Duodenal mucosa (tissue), 2 donors: ENCODE measurements around the gene ST6GALNAC5.

Source experiments
- H3K27ac ChIP-seq: one replicate; pipeline ENCODE4 v1.7.0; 2013; ENCODE audit warnings: low read depth, low read length
- H3K27me3 ChIP-seq, 2 donors: one replicate each; pipeline ENCODE4 v1.7.0; 2013; ENCODE audit warnings: low read length in 2 of 2, control low read depth in 1 of 2; ENCODE audit not compliant: insufficient read depth in 2 of 2, control insufficient read depth in 1 of 2
- H3K36me3 ChIP-seq, 2 donors: one replicate each; pipeline ENCODE4 v1.7.0; 2013; ENCODE audit warnings: low read length in 2 of 2, control low read depth in 1 of 2; ENCODE audit not compliant: insufficient read depth in 2 of 2, control insufficient read depth in 1 of 2
- H3K4me1 ChIP-seq, 2 donors: one replicate each; pipeline ENCODE4 v1.7.0; 2013; ENCODE audit warnings: low read length in 2 of 2, control low read depth in 1 of 2; ENCODE audit not compliant: insufficient read depth in 2 of 2, control insufficient read depth in 1 of 2
- H3K4me3 ChIP-seq, 2 donors: one replicate each; pipeline ENCODE4 v1.7.0; 2013; ENCODE audit warnings: low read length in 2 of 2, low read depth in 1 of 2
- H3K9ac ChIP-seq, 2 donors: one replicate each; pipeline ENCODE4 v1.7.0; 2013; ENCODE audit warnings: low read length in 2 of 2, low read depth in 1 of 2
- H3K9me3 ChIP-seq, 2 donors: one replicate each; pipeline ENCODE4 v1.7.0; 2013; ENCODE audit warnings: low read length in 2 of 2, control low read depth in 1 of 2; ENCODE audit not compliant: control insufficient read depth in 1 of 2

ST6GALNAC5 gene

GRCh38 chr1:76998582-76999223 lies 131.4 kb downstream of the ST6GALNAC5 start:
- H3K36me3 ChIP-seq = no peaks in the 10 kb centered on the region
- H3K4me3 ChIP-seq = no peak overlapping the region
- no peak overlapping the region for H3K9ac ChIP-seq
- H3K27ac ChIP-seq = no peak overlapping the region
- H3K9me3 ChIP-seq = no peaks in the 10 kb centered on the region
- H3K27me3 ChIP-seq = no peaks in the 10 kb centered on the region
- H3K4me1 ChIP-seq = no peaks in the 10 kb centered on the region

- no peaks in the 10 kb centered on the region for H3K36me3 ChIP-seq
- H3K4me1 ChIP-seq = no peaks in the 10 kb centered on the region
- H3K9me3 ChIP-seq = no peaks in the 10 kb centered on the region
- H3K4me3 ChIP-seq = no peak overlapping the region
- no peaks in the 10 kb centered on the region for H3K27me3 ChIP-seq
- no peak overlapping the region for H3K9ac ChIP-seq
- no peak overlapping the region for H3K27ac ChIP-seq
Observed at GRCh38 chr1:77007675-77008074, 140.4 kb downstream of the ST6GALNAC5 start.

GRCh38 chr1:77010937-77011336 lies 143.7 kb downstream of the ST6GALNAC5 start:
- H3K27ac ChIP-seq = no peak overlapping the region
- no peaks in the 10 kb centered on the region for H3K36me3 ChIP-seq
- no peaks in the 10 kb centered on the region for H3K4me1 ChIP-seq
- H3K9ac ChIP-seq = no peak overlapping the region
- H3K9me3 ChIP-seq = no peaks in the 10 kb centered on the region
- no peaks in the 10 kb centered on the region for H3K27me3 ChIP-seq
- no peak overlapping the region for H3K4me3 ChIP-seq

GRCh38 chr1:77012066-77012465 lies 144.8 kb downstream of the ST6GALNAC5 start:
- Histone ChIP-seq H3K9ac (no peak overlapping the region), H3K4me3 (no peak overlapping the region), H3K9me3 (no peaks in the 10 kb centered on the region), H3K27me3 (no peaks in the 10 kb centered on the region), H3K4me1 (no peaks in the 10 kb centered on the region), H3K36me3 (no peaks in the 10 kb centered on the region), H3K27ac (no peak overlapping the region)

- no peaks in the 10 kb centered on the region for H3K9me3 ChIP-seq
- no peaks in the 10 kb centered on the region for H3K27me3 ChIP-seq
- H3K27ac ChIP-seq = no peak overlapping the region
- no peaks in the 10 kb centered on the region for H3K4me1 ChIP-seq
- no peak overlapping the region for H3K9ac ChIP-seq
- H3K4me3 ChIP-seq = no peak overlapping the region
- no peaks in the 10 kb centered on the region for H3K36me3 ChIP-seq
Observed at GRCh38 chr1:77014073-77014788, 147.0 kb downstream of the ST6GALNAC5 start.

GRCh38 chr1:77015748-77016341 lies 148.6 kb downstream of the ST6GALNAC5 start:
- no peaks in the 10 kb centered on the region for H3K27me3 ChIP-seq
- no peak overlapping the region for H3K27ac ChIP-seq
- H3K4me1 ChIP-seq = no peaks in the 10 kb centered on the region
- H3K4me3 ChIP-seq = no peak overlapping the region
- no peaks in the 10 kb centered on the region for H3K36me3 ChIP-seq
- no peaks in the 10 kb centered on the region for H3K9me3 ChIP-seq
- H3K9ac ChIP-seq = no peak overlapping the region

- no peak overlapping the region for H3K9ac ChIP-seq
- no peaks in the 10 kb centered on the region for H3K36me3 ChIP-seq
- H3K9me3 ChIP-seq = no peaks in the 10 kb centered on the region
- H3K4me1 ChIP-seq = no peaks in the 10 kb centered on the region
- no peak overlapping the region for H3K27ac ChIP-seq
- H3K4me3 ChIP-seq = no peak overlapping the region
- no peaks in the 10 kb centered on the region for H3K27me3 ChIP-seq
Observed at GRCh38 chr1:77016386-77016985, 149.2 kb downstream of the ST6GALNAC5 start.

- H3K9me3 ChIP-seq = no peaks in the 10 kb centered on the region
- H3K27ac ChIP-seq = no peak overlapping the region
- no peaks in the 10 kb centered on the region for H3K27me3 ChIP-seq
- no peak overlapping the region for H3K9ac ChIP-seq
- H3K36me3 ChIP-seq = no peaks in the 10 kb centered on the region
- no peaks in the 10 kb centered on the region for H3K4me1 ChIP-seq
- no peak overlapping the region for H3K4me3 ChIP-seq
Observed at GRCh38 chr1:77018311-77018710, 151.0 kb downstream of the ST6GALNAC5 start.

GRCh38 chr1:77018761-77019160 lies 151.5 kb downstream of the ST6GALNAC5 start:
- no peaks in the 10 kb centered on the region for H3K4me1 ChIP-seq
- H3K27ac ChIP-seq = no peak overlapping the region
- H3K9ac ChIP-seq = no peak overlapping the region
- no peaks in the 10 kb centered on the region for H3K9me3 ChIP-seq
- H3K36me3 ChIP-seq = no peaks in the 10 kb centered on the region
- H3K27me3 ChIP-seq = no peaks in the 10 kb centered on the region
- H3K4me3 ChIP-seq = no peak overlapping the region

- H3K27me3 ChIP-seq = no peaks in the 10 kb centered on the region
- H3K4me1 ChIP-seq = no peaks in the 10 kb centered on the region
- no peak overlapping the region for H3K9ac ChIP-seq
- H3K27ac ChIP-seq = no peak overlapping the region
- no peak overlapping the region for H3K4me3 ChIP-seq
- no peaks in the 10 kb centered on the region for H3K36me3 ChIP-seq
- no peaks in the 10 kb centered on the region for H3K9me3 ChIP-seq
Observed at GRCh38 chr1:77021732-77022131, 154.5 kb downstream of the ST6GALNAC5 start.
